HEK293T (cell line): ENCODE data around the gene SUGCT.

Experiments used
- FOXK2 ChIP-seq: fragments of 450-650 bp; IDR thresholded peaks from 2 replicates; pipeline ENCODE4 v1.6.1; 2016; ENCODE audit warnings: mild to moderate bottlenecking
- FOXM1 ChIP-seq: fragments of 450-650 bp; IDR thresholded peaks from 2 replicates; pipeline ENCODE4 v1.6.1; 2017; ENCODE audit warnings: mild to moderate bottlenecking, borderline replicate concordance
- LEF1 ChIP-seq: fragments of 450-650 bp; IDR thresholded peaks from 2 replicates; pipeline ENCODE4 v1.6.1; 2017; ENCODE audit warnings: mild to moderate bottlenecking, borderline replicate concordance
- SP1 ChIP-seq: fragments of 450-650 bp; IDR thresholded peaks from 2 replicates; pipeline ENCODE4 v1.6.1; 2017
- SUZ12 ChIP-seq: fragments of 450-650 bp; IDR thresholded peaks from 2 replicates; pipeline ENCODE4 v1.6.1; 2016; ENCODE audit warnings: mild to moderate bottlenecking
- TF ChIP-seq, protein P1 (sequence below): fragments of 450-650 bp; IDR thresholded peaks from 2 replicates; pipeline ENCODE4 v1.6.1; 2016

DNA sequence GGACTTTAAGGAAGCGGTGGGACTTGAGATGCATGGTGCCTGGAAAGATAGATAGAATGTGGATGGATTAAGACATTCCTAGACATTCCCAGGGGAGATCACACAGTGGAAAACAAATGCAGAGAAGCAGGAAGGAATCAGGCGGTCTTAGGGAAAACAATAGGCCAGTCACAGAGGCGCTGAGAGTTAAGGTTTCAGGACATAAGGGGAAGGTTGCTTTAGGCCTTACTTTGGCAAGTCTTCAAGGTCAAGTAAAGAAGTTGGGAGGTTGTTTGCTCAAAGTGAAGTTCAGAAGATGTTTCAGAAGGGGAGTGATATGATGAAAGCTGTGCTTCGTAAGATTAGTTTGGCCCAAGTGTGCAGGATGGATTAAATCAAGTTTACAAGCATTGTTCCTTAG, 109.4 kb downstream of the SUGCT start:
- TF ChIP-seq, protein P1, sequence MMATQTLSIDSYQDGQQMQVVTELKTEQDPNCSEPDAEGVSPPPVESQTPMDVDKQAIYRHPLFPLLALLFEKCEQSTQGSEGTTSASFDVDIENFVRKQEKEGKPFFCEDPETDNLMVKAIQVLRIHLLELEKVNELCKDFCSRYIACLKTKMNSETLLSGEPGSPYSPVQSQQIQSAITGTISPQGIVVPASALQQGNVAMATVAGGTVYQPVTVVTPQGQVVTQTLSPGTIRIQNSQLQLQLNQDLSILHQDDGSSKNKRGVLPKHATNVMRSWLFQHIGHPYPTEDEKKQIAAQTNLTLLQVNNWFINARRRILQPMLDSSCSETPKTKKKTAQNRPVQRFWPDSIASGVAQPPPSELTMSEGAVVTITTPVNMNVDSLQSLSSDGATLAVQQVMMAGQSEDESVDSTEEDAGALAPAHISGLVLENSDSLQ, result no peak
- TF ChIP-seq SP1 (no peak), FOXK2 (no peak), FOXM1 (no peak), LEF1 (no peak), SUZ12 (no peak)
